Activated CD4-positive, alpha-beta memory T cell treated with anti-CD3 and anti-CD28 coated beads for 36 hours (primary cell): Measurements from ENCODE around the gene TYW3. TPM values are rescaled to one million over a fixed set of nuclear protein-coding genes. Genes with fewer than 3 reads are reported as not detected.

Source experiments
- CTCF ChIA-PET: fragments of 350-600 bp; sonication (Branson Sonifier 250); formaldehyde crosslinking; loops from one replicate; lab custom pipeline; 2021; ENCODE audit warnings: antibody characterized with exemption, inconsistent platforms; lab: Charles Lee
- POLR2A ChIA-PET: fragments of 350-600 bp; sonication (Branson Sonifier 250); formaldehyde crosslinking; loops from one replicate; lab custom pipeline; 2021; ENCODE audit warnings: antibody characterized with exemption; lab: Charles Lee
- DNase-seq: peaks from one replicate; pipeline ENCODE4 v3.0.0-alpha.2; 2020
- H3K27ac Mint-ChIP-seq: one replicate; pipeline ENCODE4 v1.8.0; 2021; ENCODE audit warnings: mixed read lengths
- H3K27me3 Mint-ChIP-seq: one replicate; pipeline ENCODE4 v1.8.0; 2021; ENCODE audit warnings: mixed read lengths
- H3K36me3 Mint-ChIP-seq: one replicate; pipeline ENCODE4 v1.8.0; 2021; ENCODE audit warnings: mixed read lengths
- H3K4me1 Mint-ChIP-seq: one replicate; pipeline ENCODE4 v1.8.0; 2021; ENCODE audit warnings: low read depth, mixed read lengths
- H3K4me3 Mint-ChIP-seq: one replicate; pipeline ENCODE4 v1.8.0; 2021; ENCODE audit warnings: mild to moderate bottlenecking, mixed read lengths
- H3K9me3 Mint-ChIP-seq: one replicate; pipeline ENCODE4 v1.8.0; 2021; ENCODE audit warnings: mixed read lengths
- intact Hi-C: fragments of 100-400 bp; cut with micrococcal nuclease; formaldehyde crosslinking; loops from one replicate; pipeline ENCODE4 v1.15.1; 2023
- total RNA-seq, 2 experiments: library from RNA; stranded (reverse); gene quantifications; one replicate each; pipeline ENCODE4 v1.2.3, GENCODE V29; 2021

Gene TYW3
- total RNA-seq, 2 experiments from 2014 or later = 29.0 to 30.3 TPM

- POLR2A ChIA-PET = no interaction called here
- Mint-ChIP-seq H3K4me3 (no peak overlapping the region), H3K36me3 (no peaks in the 10 kb centered on the region), H3K27ac (no peak overlapping the region), H3K27me3 (peaks cover 10% of the 10 kb centered on the region), H3K9me3 (peaks cover 4% of the 10 kb centered on the region), H3K4me1 (no peaks in the 10 kb centered on the region)
- intact Hi-C loops = no loop called here
- no peak for DNase-seq
- CTCF ChIA-PET = interaction anchor here (1.0 kb wide), 1 partner anchor 19 kb away, joined by 5 read pairs; no protein-coding TSS in a partner anchor
Observed at GRCh38 chr1:74791491-74791890, 58.5 kb downstream of the TYW3 start.

GRCh38 chr1:74799119-74799657 lies 66.2 kb downstream of the TYW3 start:
- ChIA-PET POLR2A (no interaction called here), CTCF (no interaction called here)
- Mint-ChIP-seq H3K4me3 (no peak overlapping the region), H3K27ac (no peak overlapping the region), H3K9me3 (no peaks in the 10 kb centered on the region), H3K4me1 (no peaks in the 10 kb centered on the region), H3K36me3 (no peaks in the 10 kb centered on the region), H3K27me3 (peaks cover 8% of the 10 kb centered on the region)
- DNase-seq = no peak
- intact Hi-C loops = no loop called here

GRCh38 chr1:74811436-74812179 lies 78.7 kb downstream of the TYW3 start:
- H3K27ac Mint-ChIP-seq = no peak overlapping the region
- H3K4me1 Mint-ChIP-seq = no peaks in the 10 kb centered on the region
- H3K4me3 Mint-ChIP-seq = no peak overlapping the region
- H3K36me3 Mint-ChIP-seq = no peaks in the 10 kb centered on the region
- ChIA-PET CTCF (no interaction called here), POLR2A (no interaction called here)
- intact Hi-C loops = no loop called here
- no peak for DNase-seq
- H3K9me3 Mint-ChIP-seq = no peaks in the 10 kb centered on the region
- H3K27me3 Mint-ChIP-seq = no peaks in the 10 kb centered on the region

GRCh38 chr1:74812180-74812541 lies 79.2 kb downstream of the TYW3 start:
- Mint-ChIP-seq H3K4me1 (no peaks in the 10 kb centered on the region), H3K36me3 (no peaks in the 10 kb centered on the region), H3K27me3 (no peaks in the 10 kb centered on the region), H3K27ac (no peak overlapping the region), H3K9me3 (no peaks in the 10 kb centered on the region), H3K4me3 (no peak overlapping the region)
- intact Hi-C loops = no loop called here
- DNase-seq = no peak
- POLR2A ChIA-PET = no interaction called here
- CTCF ChIA-PET = no interaction called here

Other genes starting within 250 kb of the TYW3 start
- gene LRRC53, start 220.5 kb upstream of the TYW3 start, total RNA-seq = not detected
- gene ERICH3, start 59.4 kb upstream of the TYW3 start, total RNA-seq = not detected
- gene CRYZ, start 102 bp upstream of the TYW3 start, total RNA-seq = 10 to 100 TPM; 22.0 to 22.5 TPM